GM12892 (cell line): ENCODE data around the gene ERGIC1.

ENCODE experiments used
- POLR2A ChIP-seq: IDR thresholded peaks from 2 replicates; pipeline ENCODE4 v1.6.1; 2011; ENCODE audit warnings: low read depth, low read length, control low read depth
- POLR2AphosphoS5 ChIP-seq: IDR thresholded peaks from 2 replicates; pipeline ENCODE4 v1.6.1; 2011; ENCODE audit warnings: low read depth, low read length, control low read depth
- TAF1 ChIP-seq: IDR thresholded peaks from 2 replicates; pipeline ENCODE4 v1.6.1; 2011; ENCODE audit warnings: low read depth, mild to moderate bottlenecking, control low read depth, low read length, borderline replicate concordance

GRCh38 chr5:172918421-172919371, 84.6 kb downstream of the ERGIC1 start:
- TF ChIP-seq POLR2A, result no peak
- TF ChIP-seq POLR2AphosphoS5, result no peak
- TF ChIP-seq TAF1, result no peak
